Peyer's patch (tissue), 4 donors: ENCODE measurements around the gene PPP1R3D. TPM values are rescaled to one million over a fixed set of nuclear protein-coding genes. Genes with fewer than 3 reads are reported as not detected.

Experiments used
- DNase-seq, 3 donors: peaks; one replicate each; pipeline ENCODE4 v3.0.0-alpha.2; 2017 to 2019
- H3K27ac ChIP-seq, 4 donors: fragments of 200-600 bp; sonication (generic); one replicate each; pipeline ENCODE4 v1.5.1; 2016 to 2019
- H3K27me3 ChIP-seq, 2 donors: fragments of 200-600 bp; sonication (generic); one replicate each; pipeline ENCODE4 v1.5.1; 2019
- H3K36me3 ChIP-seq, 3 donors: fragments of 200-600 bp; sonication (generic); one replicate each; pipeline ENCODE4 v1.5.1; 2016 to 2019
- H3K4me1 ChIP-seq, 4 donors: fragments of 200-600 bp; sonication (generic); one replicate each; pipeline ENCODE4 v1.5.1; 2016 to 2019
- H3K4me3 ChIP-seq, 4 donors: fragments of 200-600 bp; sonication (generic); 1 replicate in 3 of 4; 2 replicates in 1 of 4; pipeline ENCODE4 v1.5.1; 2016 to 2019; ENCODE audit warnings: mild to moderate bottlenecking in 1 of 4
- H3K9me3 ChIP-seq, 4 donors: fragments of 200-600 bp; sonication (generic); one replicate each; pipeline ENCODE4 v1.5.1; 2016 to 2019; ENCODE audit warnings: mild to moderate bottlenecking in 1 of 4
- POLR2A ChIP-seq, 2 donors: fragments of 450-650 bp; IDR thresholded peaks; one replicate each; pipeline ENCODE4 v1.5.1; 2017; ENCODE audit warnings: antibody characterized with exemption in 2 of 2, mild to moderate bottlenecking in 2 of 2, moderate library complexity in 2 of 2
- total RNA-seq, 4 donors: library from RNA; depleted of rRNA; stranded (reverse); fragments of >200 nt; gene quantifications; one replicate each; pipeline ENCODE4 v1.1.0, GENCODE V29; 2016
- TF ChIP-seq, protein P1 (sequence below), 6 experiments: fragments of 450-650 bp in 4 of 6; fragments of 200-600 bp in 2 of 6; sonication (generic) in 1 of 6; IDR thresholded peaks; one replicate each; pipeline ENCODE4 v1.5.1; 2017 to 2019; ENCODE audit warnings: antibody characterized with exemption in 6 of 6, mild to moderate bottlenecking in 3 of 6, moderate library complexity in 1 of 6

PPP1R3D gene
- total RNA-seq, 4 donors from 2014 or later: 2.5 to 14.2 (median 9.0) TPM

- H3K36me3 ChIP-seq: no peaks in the 10 kb centered on the region
- H3K4me1 ChIP-seq: no peaks in the 10 kb centered on the region
- TF ChIP-seq, protein P1, sequence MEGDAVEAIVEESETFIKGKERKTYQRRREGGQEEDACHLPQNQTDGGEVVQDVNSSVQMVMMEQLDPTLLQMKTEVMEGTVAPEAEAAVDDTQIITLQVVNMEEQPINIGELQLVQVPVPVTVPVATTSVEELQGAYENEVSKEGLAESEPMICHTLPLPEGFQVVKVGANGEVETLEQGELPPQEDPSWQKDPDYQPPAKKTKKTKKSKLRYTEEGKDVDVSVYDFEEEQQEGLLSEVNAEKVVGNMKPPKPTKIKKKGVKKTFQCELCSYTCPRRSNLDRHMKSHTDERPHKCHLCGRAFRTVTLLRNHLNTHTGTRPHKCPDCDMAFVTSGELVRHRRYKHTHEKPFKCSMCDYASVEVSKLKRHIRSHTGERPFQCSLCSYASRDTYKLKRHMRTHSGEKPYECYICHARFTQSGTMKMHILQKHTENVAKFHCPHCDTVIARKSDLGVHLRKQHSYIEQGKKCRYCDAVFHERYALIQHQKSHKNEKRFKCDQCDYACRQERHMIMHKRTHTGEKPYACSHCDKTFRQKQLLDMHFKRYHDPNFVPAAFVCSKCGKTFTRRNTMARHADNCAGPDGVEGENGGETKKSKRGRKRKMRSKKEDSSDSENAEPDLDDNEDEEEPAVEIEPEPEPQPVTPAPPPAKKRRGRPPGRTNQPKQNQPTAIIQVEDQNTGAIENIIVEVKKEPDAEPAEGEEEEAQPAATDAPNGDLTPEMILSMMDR (IDR thresholded peaks at IDR 0.05): no peak
- no peak for TF ChIP-seq POLR2A (IDR thresholded peaks at IDR 0.05)
- no peaks in the 10 kb centered on the region for H3K9me3 ChIP-seq
- no peak overlapping the region for H3K4me3 ChIP-seq
- no peaks in the 10 kb centered on the region for H3K27me3 ChIP-seq
- H3K27ac ChIP-seq: no peak overlapping the region
- DNase-seq: no peak
These were observed 27.5 kb downstream of the PPP1R3D start for GRCh38 chr20:59912609-59913008.

- no peak for TF ChIP-seq POLR2A (IDR thresholded peaks at IDR 0.05)
- TF ChIP-seq, protein P1 (IDR thresholded peaks at IDR 0.05): no peak
- Histone ChIP-seq H3K9me3 (no peaks in the 10 kb centered on the region), H3K36me3 (no peaks in the 10 kb centered on the region), H3K27me3 (no peaks in the 10 kb centered on the region), H3K27ac (no peak overlapping the region), H3K4me3 (no peak overlapping the region), H3K4me1 (no peaks in the 10 kb centered on the region)
- DNase-seq: no peak
These were observed 29.1 kb downstream of the PPP1R3D start for GRCh38 chr20:59911041-59911440.

DNA sequence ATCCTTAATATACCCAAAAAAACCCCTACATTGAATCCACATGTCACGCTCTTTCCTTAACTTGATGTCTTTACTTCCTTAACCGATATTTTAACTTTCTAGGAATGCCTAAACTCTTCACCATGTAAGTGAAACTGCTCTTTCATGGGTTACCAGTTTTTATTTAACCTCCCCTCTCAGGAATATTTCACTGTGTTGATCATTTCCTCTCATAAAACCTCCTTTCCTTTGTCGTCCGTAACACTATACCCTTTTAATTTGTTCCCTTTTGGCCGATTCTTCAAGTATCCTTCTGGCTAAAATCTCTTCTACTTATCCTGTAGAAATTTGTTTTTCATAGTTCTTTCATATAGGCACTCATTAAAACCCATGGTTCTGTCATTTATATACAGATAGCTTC lies 31.2 kb downstream of the PPP1R3D start:
- Histone ChIP-seq H3K4me1 (no peaks in the 10 kb centered on the region), H3K27ac (no peak overlapping the region), H3K36me3 (no peaks in the 10 kb centered on the region)

GRCh38 chr20:59903621-59904020 lies 36.5 kb downstream of the PPP1R3D start:
- Histone ChIP-seq H3K4me3 (no peak overlapping the region), H3K27me3 (no peaks in the 10 kb centered on the region), H3K9me3 (no peaks in the 10 kb centered on the region), H3K4me1 (no peaks in the 10 kb centered on the region), H3K27ac (no peak overlapping the region), H3K36me3 (no peaks in the 10 kb centered on the region)
- no peak for DNase-seq
- TF ChIP-seq POLR2A (IDR thresholded peaks at IDR 0.05): no peak
- TF ChIP-seq, protein P1 (IDR thresholded peaks at IDR 0.05): no peak

More for the DNA sequence above, 31.2 kb downstream of the PPP1R3D start:
- Histone ChIP-seq H3K9me3 (no peaks in the 10 kb centered on the region), H3K4me3 (no peak overlapping the region), H3K27me3 (no peaks in the 10 kb centered on the region)
- no peak for DNase-seq
- TF ChIP-seq, protein P1 (IDR thresholded peaks at IDR 0.05): no peak
- no peak for TF ChIP-seq POLR2A (IDR thresholded peaks at IDR 0.05)

DNA sequence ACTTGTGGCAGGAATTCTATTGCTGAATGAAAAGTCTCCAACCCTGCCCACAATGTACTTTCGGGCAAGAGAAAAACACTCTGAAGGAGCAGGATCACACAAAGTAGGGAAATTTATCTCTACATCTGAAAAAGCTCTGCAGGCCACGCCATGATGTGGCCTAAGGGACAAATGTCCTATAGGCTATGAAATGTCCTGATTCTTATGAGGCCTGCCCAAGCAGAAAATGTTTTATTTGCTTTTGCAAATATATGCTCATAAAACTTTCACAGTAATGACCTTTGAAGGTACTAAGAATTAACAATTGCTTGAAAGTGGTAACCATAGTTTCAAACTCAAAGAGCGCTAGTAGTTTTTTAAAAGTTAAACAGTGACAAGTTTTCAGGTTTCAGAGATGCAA lies 37.6 kb downstream of the PPP1R3D start:
- Histone ChIP-seq H3K4me1 (no peaks in the 10 kb centered on the region), H3K36me3 (no peaks in the 10 kb centered on the region), H3K4me3 (no peak overlapping the region), H3K9me3 (no peaks in the 10 kb centered on the region), H3K27ac (no peak overlapping the region), H3K27me3 (no peaks in the 10 kb centered on the region)
- TF ChIP-seq, protein P1 (IDR thresholded peaks at IDR 0.05): no peak
- TF ChIP-seq POLR2A (IDR thresholded peaks at IDR 0.05): no peak
- DNase-seq: no peak

- Histone ChIP-seq H3K27me3 (no peaks in the 10 kb centered on the region), H3K4me3 (no peak overlapping the region), H3K36me3 (no peaks in the 10 kb centered on the region), H3K27ac (no peak overlapping the region), H3K4me1 (peaks cover 0 to 4% (median 0%) of the 10 kb centered on the region in 4 donors), H3K9me3 (no peaks in the 10 kb centered on the region)
- no peak for DNase-seq
- no peak for TF ChIP-seq POLR2A (IDR thresholded peaks at IDR 0.05)
- TF ChIP-seq, protein P1 (IDR thresholded peaks at IDR 0.05): no peak
These were observed 44.2 kb downstream of the PPP1R3D start for GRCh38 chr20:59895908-59896307.
